GM12878 (cell line): Measurements from ENCODE around the gene AP1B1. TPM values are rescaled to one million over a fixed set of nuclear protein-coding genes. Genes with fewer than 3 reads are reported as not detected.
A peak's percentile ranks its signal among the peaks of the same experiment; 100 is the strongest.

Source experiments
- ATAC-seq: fragments of 200-7000 bp; cut with Tn5 transposase; 3 replicates; pipeline ENCODE4 v1.9.1; 2020; ENCODE audit warnings: mild to moderate bottlenecking, moderate library complexity
- BruUV-seq: library from RNA; stranded (reverse); fragments of 400-500 nt; replicated peaks from 2 replicates; lab custom pipeline; 2021; lab: Mats Ljungman, UMichigan
- CTCF ChIA-PET: fragments of 300-600 bp; sonication (Branson Sonifier 250); formaldehyde crosslinking; extraction: SDS; loops from one replicate; lab custom pipeline; 2021; ENCODE audit warnings: inconsistent platforms; lab: Yijun Ruan, JAX
- POLR2A ChIA-PET: fragments of 350-600 bp; formaldehyde crosslinking; extraction: SDS; loops from one replicate; lab custom pipeline; 2021; ENCODE audit warnings: inconsistent platforms; lab: Charles Lee
- RAD21 ChIA-PET: fragments of 300-600 bp; sonication (Branson Sonifier 250); formaldehyde crosslinking; loops from one replicate; lab custom pipeline; 2023; ENCODE audit warnings: antibody characterized with exemption; ENCODE audit not compliant: unreplicated experiment; lab: Charles Lee
- SMC1A ChIA-PET: fragments of 300-600 bp; sonication (Branson Sonifier 250); formaldehyde crosslinking; loops from one replicate; lab custom pipeline; 2023; ENCODE audit not compliant: unreplicated experiment, uncharacterized antibody; lab: Charles Lee
- DNase-seq: peaks from one replicate; pipeline ENCODE4 v3.0.0-alpha.2; 2011; ENCODE audit warnings: low read depth, low spot score
- FAIRE-seq: peaks from 3 replicates; lab custom pipeline; 2011; peaks lifted over from hg19 to GRCh38; lab: Jason Lieb, UNC
- H2AFZ ChIP-seq: 2 replicates; pipeline ENCODE4 v1.6.0; 2011; ENCODE audit warnings: low read depth, low read length, control low read depth; ENCODE audit not compliant: control insufficient read depth
- H3K27ac ChIP-seq: 2 replicates; pipeline ENCODE4 v1.5.1; 2011; ENCODE audit warnings: control low read depth; ENCODE audit not compliant: control insufficient read depth, insufficient read depth
- H3K27me3 ChIP-seq, 2 experiments: replicated peaks in 1 of 2; 2 replicates each; pipeline versions ENCODE4 v1.6.0 to v1.6.1; 2011; ENCODE audit warnings: low read length in 1 of 2; ENCODE audit not compliant: control insufficient read depth in 2 of 2, insufficient read depth in 2 of 2
- H3K36me3 ChIP-seq, 2 experiments: 2 replicates each; pipeline ENCODE4 v1.5.1; 2011; ENCODE audit warnings: low read length in 1 of 2; ENCODE audit not compliant: control insufficient read depth in 2 of 2, insufficient read depth in 2 of 2
- H3K4me1 ChIP-seq: 2 replicates; pipeline ENCODE4 v1.6.1; 2011; ENCODE audit warnings: mild to moderate bottlenecking, low read length, moderate library complexity, mixed read lengths; ENCODE audit not compliant: control insufficient read depth, insufficient read depth
- H3K4me2 ChIP-seq: 2 replicates; pipeline ENCODE4 v1.6.0; 2011; ENCODE audit warnings: control low read depth; ENCODE audit not compliant: control insufficient read depth, insufficient read depth
- H3K4me3 ChIP-seq: fragments of 200-600 bp; sonication (generic); 2 replicates; pipeline ENCODE4 v1.5.1; 2016
- H3K79me2 ChIP-seq: 2 replicates; pipeline ENCODE4 v1.6.0; 2011; ENCODE audit warnings: low read length; ENCODE audit not compliant: control insufficient read depth, insufficient read depth
- H3K9ac ChIP-seq: 2 replicates; pipeline ENCODE4 v1.8.0; 2011; ENCODE audit warnings: low read length, control low read depth, mixed read lengths; ENCODE audit not compliant: control insufficient read depth, insufficient read depth
- H3K9me3 ChIP-seq: replicated peaks from 3 replicates; pipeline ENCODE4 v1.5.1; 2011; ENCODE audit warnings: mild to moderate bottlenecking, low read length; ENCODE audit not compliant: control insufficient read depth, insufficient read depth
- H4K20me1 ChIP-seq: 2 replicates; pipeline ENCODE4 v1.6.0; 2011; ENCODE audit not compliant: control insufficient read depth, insufficient read depth
- ETV6 ChIP-seq, 2 experiments: fragments of 450-650 bp in 1 of 2; IDR thresholded peaks in 1 of 2; conservative IDR thresholded peaks in 1 of 2; 2 replicates each; pipeline ENCODE4 v1.6.1; 2014; ENCODE audit warnings: antibody characterized with exemption in 1 of 2, borderline replicate concordance in 1 of 2, low read depth in 1 of 2, mild to moderate bottlenecking in 1 of 2, moderate library complexity in 1 of 2
- MEF2B ChIP-seq: fragments of 450-650 bp; IDR thresholded peaks from 2 replicates; pipeline ENCODE4 v1.6.1; 2018; ENCODE audit warnings: mild to moderate bottlenecking, moderate library complexity; ENCODE audit not compliant: partially characterized antibody, poor library complexity, severe bottlenecking
- MTA3 ChIP-seq: IDR thresholded peaks from 2 replicates; pipeline ENCODE4 v1.6.1; 2012; ENCODE audit warnings: low read length, inconsistent platforms, borderline replicate concordance
- NR2F1 ChIP-seq: fragments of 450-650 bp; conservative IDR thresholded peaks from 2 replicates; pipeline ENCODE4 v1.6.1; 2017; ENCODE audit warnings: mild to moderate bottlenecking
- POLR2AphosphoS2 ChIP-seq: IDR thresholded peaks from 2 replicates; pipeline ENCODE4 v1.6.1; 2011; ENCODE audit warnings: low read depth, mild to moderate bottlenecking, low read length, improper control_type of control experiment, moderate library complexity
- RB1 ChIP-seq: fragments of 450-650 bp; formaldehyde crosslinking; IDR thresholded peaks from 2 replicates; pipeline ENCODE4 v1.6.1; 2017; ENCODE audit warnings: mild to moderate bottlenecking, borderline replicate concordance
- RBBP5 ChIP-seq: fragments of 200-600 bp; sonication (generic); conservative IDR thresholded peaks from 2 replicates; pipeline ENCODE4 v1.6.1; 2016
- SMAD5 ChIP-seq: IDR thresholded peaks from 2 replicates; pipeline ENCODE4 v1.6.1; 2016; ENCODE audit warnings: antibody characterized with exemption, low read depth
- SMC3 ChIP-seq: IDR thresholded peaks from 2 replicates; pipeline ENCODE4 v1.6.1; 2011; ENCODE audit warnings: low read length, improper control_type of control experiment, borderline replicate concordance
- TBL1XR1 ChIP-seq: IDR thresholded peaks from 2 replicates; pipeline ENCODE4 v1.6.1; 2012; ENCODE audit warnings: low read depth, low read length, improper control_type of control experiment
- WGBS: methylation state at CpG from one replicate; pipeline ENCODE4 v1.1.6; 2016; ENCODE audit warnings: low lambda C conversion rate; ENCODE audit not compliant: insufficient replicate concordance, insufficient coverage; ENCODE audit errors: missing lambda C conversion rate; 5-methylcytosine and 5-hydroxymethylcytosine counted together
- in situ Hi-C: fragments of 300-500 bp; cut with MboI; formaldehyde crosslinking; loops from 9 replicates; pipeline ENCODE4 v1.14.3; 2018; ENCODE audit warnings: mixed read lengths
- intact Hi-C: fragments of 100-400 bp; cut with micrococcal nuclease; formaldehyde crosslinking; loops from one replicate; pipeline ENCODE4 v1.14.2; 2022; ENCODE audit not compliant: unreplicated experiment
- polyA plus RNA-seq, 11 experiments: library from polyadenylated mRNA; depleted of rRNA in 4 of 11; unstranded in 6 of 11; stranded (reverse) in 5 of 11; fragments of >200 nt; fragmentation: Nextera tagmentation in 4 of 11; fragmentation: Illumina TruSeq in 1 of 11; extraction: Ambion mirVana in 4 of 11; extraction: Trizol in 1 of 11; gene quantifications; 1 replicate in 1 of 11; 2 replicates in 10 of 11; pipeline versions ENCODE4 v1.2.1 to v1.2.3, GENCODE V29; 2011 to 2016; ENCODE audit warnings: inconsistent platforms in 2 of 11, missing spikeins in 2 of 11, low read depth in 1 of 11
- total RNA-seq, 4 experiments: library from RNA; depleted of rRNA in 3 of 4; stranded (reverse); fragments of >200 nt in 3 of 4; fragmentation: Illumina TruSeq in 1 of 4; extraction: Trizol in 1 of 4; gene quantifications; 2 replicates each; pipeline versions ENCODE4 v1.2.1 to v1.2.3, GENCODE V29; 2013 to 2021
- TF ChIP-seq, protein P1 (sequence below): fragments of 450-650 bp; IDR thresholded peaks from 2 replicates; pipeline ENCODE4 v1.6.1; 2016; ENCODE audit warnings: mild to moderate bottlenecking, moderate library complexity, borderline replicate concordance
- TF ChIP-seq, protein P2 (sequence below): fragments of 450-650 bp; IDR thresholded peaks from 2 replicates; pipeline ENCODE4 v1.6.1; 2016; ENCODE audit warnings: mild to moderate bottlenecking
- TF ChIP-seq, protein P3 (sequence below): IDR thresholded peaks from 2 replicates; pipeline ENCODE4 v1.6.1; 2011; ENCODE audit warnings: borderline replicate concordance, low read depth, mild to moderate bottlenecking, moderate library complexity, low read length; ENCODE audit not compliant: insufficient read depth, poor library complexity, severe bottlenecking

Gene AP1B1
- total and polyA plus RNA-seq, 10 of the 15 experiments (the other 5 are each of a cell fraction or from before 2014, with no cell fraction given): 2.1 to 98.6 (median 57.8) TPM

DNA sequence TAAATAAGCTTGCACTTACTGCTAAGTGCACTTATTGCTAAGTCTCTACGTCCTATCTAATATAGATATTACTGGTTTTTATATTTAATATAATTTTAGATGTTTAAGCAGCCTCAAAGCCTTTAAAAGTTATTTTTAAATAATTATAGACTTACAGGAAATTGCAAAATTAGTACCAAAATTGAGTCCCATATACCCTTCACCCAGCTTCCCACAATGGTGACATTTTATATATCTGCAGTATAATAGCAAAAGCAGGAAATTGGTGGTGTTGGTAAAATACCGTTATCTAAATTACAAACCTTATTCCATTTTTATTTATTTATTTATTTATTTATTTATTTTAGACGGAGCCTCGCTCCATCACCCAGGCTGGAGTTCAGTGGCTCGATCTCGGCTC lies 1.9 kb upstream of the AP1B1 start (continued):
- TF ChIP-seq, protein P1, sequence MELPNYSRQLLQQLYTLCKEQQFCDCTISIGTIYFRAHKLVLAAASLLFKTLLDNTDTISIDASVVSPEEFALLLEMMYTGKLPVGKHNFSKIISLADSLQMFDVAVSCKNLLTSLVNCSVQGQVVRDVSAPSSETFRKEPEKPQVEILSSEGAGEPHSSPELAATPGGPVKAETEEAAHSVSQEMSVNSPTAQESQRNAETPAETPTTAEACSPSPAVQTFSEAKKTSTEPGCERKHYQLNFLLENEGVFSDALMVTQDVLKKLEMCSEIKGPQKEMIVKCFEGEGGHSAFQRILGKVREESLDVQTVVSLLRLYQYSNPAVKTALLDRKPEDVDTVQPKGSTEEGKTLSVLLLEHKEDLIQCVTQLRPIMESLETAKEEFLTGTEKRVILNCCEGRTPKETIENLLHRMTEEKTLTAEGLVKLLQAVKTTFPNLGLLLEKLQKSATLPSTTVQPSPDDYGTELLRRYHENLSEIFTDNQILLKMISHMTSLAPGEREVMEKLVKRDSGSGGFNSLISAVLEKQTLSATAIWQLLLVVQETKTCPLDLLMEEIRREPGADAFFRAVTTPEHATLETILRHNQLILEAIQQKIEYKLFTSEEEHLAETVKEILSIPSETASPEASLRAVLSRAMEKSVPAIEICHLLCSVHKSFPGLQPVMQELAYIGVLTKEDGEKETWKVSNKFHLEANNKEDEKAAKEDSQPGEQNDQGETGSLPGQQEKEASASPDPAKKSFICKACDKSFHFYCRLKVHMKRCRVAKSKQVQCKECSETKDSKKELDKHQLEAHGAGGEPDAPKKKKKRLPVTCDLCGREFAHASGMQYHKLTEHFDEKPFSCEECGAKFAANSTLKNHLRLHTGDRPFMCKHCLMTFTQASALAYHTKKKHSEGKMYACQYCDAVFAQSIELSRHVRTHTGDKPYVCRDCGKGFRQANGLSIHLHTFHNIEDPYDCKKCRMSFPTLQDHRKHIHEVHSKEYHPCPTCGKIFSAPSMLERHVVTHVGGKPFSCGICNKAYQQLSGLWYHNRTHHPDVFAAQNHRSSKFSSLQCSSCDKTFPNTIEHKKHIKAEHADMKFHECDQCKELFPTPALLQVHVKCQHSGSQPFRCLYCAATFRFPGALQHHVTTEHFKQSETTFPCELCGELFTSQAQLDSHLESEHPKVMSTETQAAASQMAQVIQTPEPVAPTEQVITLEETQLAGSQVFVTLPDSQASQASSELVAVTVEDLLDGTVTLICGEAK: no peak
- TF ChIP-seq POLR2AphosphoS2 (no peak), TBL1XR1 (no peak), NR2F1 (no peak)

DNA sequence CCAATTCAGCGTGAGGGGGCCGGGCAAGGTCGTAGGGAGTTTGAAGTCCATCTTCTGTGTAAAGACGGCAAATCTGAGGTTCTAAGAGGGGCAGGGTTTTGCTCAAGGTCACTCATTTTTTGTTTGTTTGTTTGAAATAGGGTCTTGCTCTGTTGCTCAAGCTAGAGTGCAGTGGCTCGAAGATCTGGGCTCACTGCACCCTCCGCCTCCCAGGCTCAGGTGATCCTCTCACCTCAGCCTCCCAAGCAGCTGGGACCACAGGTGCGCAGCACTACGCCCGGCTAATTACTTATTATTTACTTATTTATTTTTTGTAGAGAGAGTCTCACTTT lies 355 bp upstream of the AP1B1 start:
- Histone ChIP-seq H3K79me2 (peaks cover 46% of the 10 kb centered on the region), H3K27ac (peak overlapping the region; percentile 42), H3K4me1 (peaks cover 42% of the 10 kb centered on the region), H3K4me3 (peak overlapping the region; percentile 92), H3K9ac (peak overlapping the region; percentile 69), H3K9me3 (no peaks in the 10 kb centered on the region), H2AFZ (peak overlapping the region; percentile 96), H4K20me1 (no peaks in the 10 kb centered on the region), H3K27me3 (no peaks in the 10 kb centered on the region), H3K36me3 (peaks cover 0 to 1% of the 10 kb centered on the region in 2 experiments; a peak in 1 of 4 replicates), H3K4me2 (peak overlapping the region; percentile 89)
- 0% methylated on average over 9 of the region's 9 CpGs for WGBS
- in situ Hi-C loops (no loop called here), intact Hi-C loops (no loop called here)
- ChIA-PET RAD21 (interaction anchor here (1.2 to 1.7 kb wide), 3 partner anchors 136 to 209 kb away, joined by 3 to 4 read pairs (median 3); partner anchors contain the start of gene THOC5), SMC1A (no interaction called here), CTCF (interaction anchor here (0.7 to 1.6 kb wide), 3 partner anchors 135 to 1614 kb away, joined by 3 to 10 read pairs (median 3); partner anchors contain the start of gene THOC5), POLR2A (interaction anchor here (0.7 to 1.3 kb wide), 2 partner anchors 165 to 938 kb away, joined by 3 read pairs; partner anchors contain the start of genes TBC1D10A and THOC5)
- DNase-seq: no peak
- ATAC-seq: peak; percentile 12
- BruUV-seq: no TSS peak
- FAIRE-seq: peak; percentile 18
- TF ChIP-seq ETV6 (conservative IDR thresholded peaks at IDR 0.05 in 1 of 2, IDR thresholded peaks at IDR 0.05 in 1 of 2; ENCODE audit: borderline replicate concordance in 1 of 2, low read depth in 1 of 2) (0 out of 4 replicates have a peak, but pooled peaks of 1 of the 2 experiments have one; percentile 2), MEF2B (no peak), SMAD5 (no peak), SMC3 (no peak), MTA3 (0 out of 2 replicates have a peak, but pooled peaks have one; percentile 40), RB1 (no peak), RBBP5 (no peak)
- TF ChIP-seq, protein P2, sequence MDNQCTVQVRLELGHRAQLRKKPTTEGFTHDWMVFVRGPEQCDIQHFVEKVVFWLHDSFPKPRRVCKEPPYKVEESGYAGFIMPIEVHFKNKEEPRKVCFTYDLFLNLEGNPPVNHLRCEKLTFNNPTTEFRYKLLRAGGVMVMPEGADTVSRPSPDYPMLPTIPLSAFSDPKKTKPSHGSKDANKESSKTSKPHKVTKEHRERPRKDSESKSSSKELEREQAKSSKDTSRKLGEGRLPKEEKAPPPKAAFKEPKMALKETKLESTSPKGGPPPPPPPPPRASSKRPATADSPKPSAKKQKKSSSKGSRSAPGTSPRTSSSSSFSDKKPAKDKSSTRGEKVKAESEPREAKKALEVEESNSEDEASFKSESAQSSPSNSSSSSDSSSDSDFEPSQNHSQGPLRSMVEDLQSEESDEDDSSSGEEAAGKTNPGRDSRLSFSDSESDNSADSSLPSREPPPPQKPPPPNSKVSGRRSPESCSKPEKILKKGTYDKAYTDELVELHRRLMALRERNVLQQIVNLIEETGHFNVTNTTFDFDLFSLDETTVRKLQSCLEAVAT: 0 out of 2 replicates have a peak, but pooled peaks have one; percentile 53
- TF ChIP-seq, protein P3, sequence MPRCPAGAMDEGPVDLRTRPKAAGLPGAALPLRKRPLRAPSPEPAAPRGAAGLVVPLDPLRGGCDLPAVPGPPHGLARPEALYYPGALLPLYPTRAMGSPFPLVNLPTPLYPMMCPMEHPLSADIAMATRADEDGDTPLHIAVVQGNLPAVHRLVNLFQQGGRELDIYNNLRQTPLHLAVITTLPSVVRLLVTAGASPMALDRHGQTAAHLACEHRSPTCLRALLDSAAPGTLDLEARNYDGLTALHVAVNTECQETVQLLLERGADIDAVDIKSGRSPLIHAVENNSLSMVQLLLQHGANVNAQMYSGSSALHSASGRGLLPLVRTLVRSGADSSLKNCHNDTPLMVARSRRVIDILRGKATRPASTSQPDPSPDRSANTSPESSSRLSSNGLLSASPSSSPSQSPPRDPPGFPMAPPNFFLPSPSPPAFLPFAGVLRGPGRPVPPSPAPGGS: peak; percentile 1
